ENCODE measurements around the gene AGAP2.

The AGAP2 gene

GRCh38 chr12:57767305-57767698 lies 28.8 kb upstream of the AGAP2 start:
- DNase-seq (ENCODE audit: low read depth) = no peak

GRCh38 chr12:57766464-57767304 lies 28.1 kb upstream of the AGAP2 start, which contains the start of gene CYP27B1:
Gene CYP27B1 (minus strand): TSS chr12:57767078. CDS start chr12:57767041, 37 bp downstream.
- no peak for DNase-seq (ENCODE audit: low read depth)

- no peak for DNase-seq (ENCODE audit: low read depth)
Measured at GRCh38 chr12:57765698-57766463, 27.3 kb upstream of the AGAP2 start.

- no peak for DNase-seq (ENCODE audit: low read depth)
Measured at GRCh38 chr12:57765003-57765697, 26.6 kb upstream of the AGAP2 start.

- no peak for DNase-seq (ENCODE audit: low read depth)
Measured at GRCh38 chr12:57764662-57765002, 26.1 kb upstream of the AGAP2 start.

GRCh38 chr12:57763881-57764661 lies 25.5 kb upstream of the AGAP2 start:
- DNase-seq (ENCODE audit: low read depth) = no peak

GRCh38 chr12:57762463-57762862 lies 23.9 kb upstream of the AGAP2 start:
- no peak for DNase-seq (ENCODE audit: low read depth)

- DNase-seq (ENCODE audit: low read depth) = no peak
Measured at GRCh38 chr12:57761391-57761998, 23.0 kb upstream of the AGAP2 start.

GRCh38 chr12:57760347-57760982 lies 21.9 kb upstream of the AGAP2 start:
- DNase-seq (ENCODE audit: low read depth) = no peak

- DNase-seq (ENCODE audit: low read depth) = no peak
Measured at GRCh38 chr12:57759360-57759980, 20.9 kb upstream of the AGAP2 start.

GRCh38 chr12:57758552-57759359 lies 20.2 kb upstream of the AGAP2 start:
- no peak for DNase-seq (ENCODE audit: low read depth)

- no peak for DNase-seq (ENCODE audit: low read depth)
Measured at GRCh38 chr12:57757771-57758170, 19.2 kb upstream of the AGAP2 start.

- DNase-seq (ENCODE audit: low read depth) = no peak
Measured at GRCh38 chr12:57756406-57757341, 18.1 kb upstream of the AGAP2 start.

- no peak for DNase-seq (ENCODE audit: low read depth)
Measured at GRCh38 chr12:57755454-57756372, 17.2 kb upstream of the AGAP2 start.

GRCh38 chr12:57755194-57755453 lies 16.6 kb upstream of the AGAP2 start:
- no peak for DNase-seq (ENCODE audit: low read depth)

GRCh38 chr12:57754411-57755193 lies 16.1 kb upstream of the AGAP2 start, which contains the start of gene MARCHF9:
Gene MARCHF9 (plus strand): TSS chr12:57755103. CDS start chr12:57755529, 426 bp downstream.
- DNase-seq (ENCODE audit: low read depth) = no peak

Data from HS-27A (cell line).